PC-3 (cell line): Measurements from ENCODE around the gene GSK3B. TPM values are rescaled to one million over a fixed set of nuclear protein-coding genes. Genes with fewer than 3 reads are reported as not detected.
"Not testable (repeated sequence)": the region's sequence is repeated elsewhere in the genome, so short reads cannot be mapped to it uniquely, and the experiment has no call there.

Experiments
- ATAC-seq: fragments of 200-7000 bp; cut with Tn5 transposase; 2 replicates; pipeline ENCODE4 v1.9.1; 2020; ENCODE audit warnings: mild to moderate bottlenecking, moderate library complexity
- BruUV-seq: library from RNA; stranded (reverse); fragments of 400-500 nt; replicated peaks from 2 replicates; lab custom pipeline; 2021; lab: Mats Ljungman, UMichigan
- CTCF ChIA-PET: fragments of 300-600 bp; sonication (Branson Sonifier 250); formaldehyde crosslinking; loops from one replicate; lab custom pipeline; 2022; ENCODE audit warnings: antibody characterized with exemption; lab: Charles Lee
- POLR2A ChIA-PET: fragments of 300-600 bp; sonication (Branson Sonifier 250); formaldehyde crosslinking; loops from one replicate; lab custom pipeline; 2022; ENCODE audit warnings: antibody characterized with exemption; ENCODE audit not compliant: unreplicated experiment; lab: Charles Lee
- DNase-seq: peaks from one replicate; pipeline ENCODE4 v3.0.0-alpha.2; 2015
- H2AFZ ChIP-seq: fragments of 300-600 bp; sonication (generic); 2 replicates; pipeline ENCODE4 v1.6.0; 2016; ENCODE audit warnings: antibody characterized with exemption, low read length
- H3F3A ChIP-seq: fragments of 300-600 bp; sonication (generic); one replicate; pipeline ENCODE4 v1.6.0; 2017; ENCODE audit warnings: antibody characterized with exemption, low read length, control low read depth, mild to moderate bottlenecking; ENCODE audit not compliant: unreplicated experiment
- H3K27ac ChIP-seq: fragments of 300-600 bp; sonication (generic); 2 replicates; pipeline ENCODE4 v1.5.1; 2016; ENCODE audit warnings: mild to moderate bottlenecking, low read length
- H3K27me3 ChIP-seq: fragments of 300-600 bp; sonication (generic); 2 replicates; pipeline ENCODE4 v1.6.1; 2016; ENCODE audit warnings: low read length, mixed read lengths
- H3K36me3 ChIP-seq: fragments of 300-600 bp; sonication (generic); 2 replicates; pipeline ENCODE4 v1.6.1; 2016; ENCODE audit warnings: low read depth, mixed run types, low read length, mixed read lengths
- H3K4me1 ChIP-seq: fragments of 300-600 bp; sonication (generic); 2 replicates; pipeline ENCODE4 v1.5.1; 2016; ENCODE audit warnings: low read length; ENCODE audit not compliant: insufficient read depth
- H3K4me2 ChIP-seq: fragments of 300-600 bp; sonication (generic); 2 replicates; pipeline ENCODE4 v1.6.0; 2016; ENCODE audit warnings: low read length
- H3K4me3 ChIP-seq: fragments of 300-600 bp; sonication (generic); 2 replicates; pipeline ENCODE4 v1.5.1; 2016; ENCODE audit warnings: mild to moderate bottlenecking, low read length, mixed read lengths
- H3K79me2 ChIP-seq: fragments of 300-600 bp; sonication (generic); 2 replicates; pipeline ENCODE4 v1.6.1; 2017; ENCODE audit warnings: low read length, mixed read lengths
- H3K9ac ChIP-seq: fragments of 300-600 bp; sonication (generic); 2 replicates; pipeline ENCODE4 v1.6.0; 2016; ENCODE audit warnings: mild to moderate bottlenecking, low read length
- H3K9me2 ChIP-seq: fragments of 300-600 bp; sonication (generic); replicated peaks from 2 replicates; pipeline ENCODE4 v1.6.1; 2016; ENCODE audit warnings: mixed run types, low read length, mixed read lengths
- H3K9me3 ChIP-seq: fragments of 300-600 bp; sonication (generic); 2 replicates; pipeline ENCODE4 v1.6.1; 2016; ENCODE audit warnings: low read length, mixed read lengths
- H4K20me1 ChIP-seq: fragments of 300-600 bp; sonication (generic); 2 replicates; pipeline ENCODE4 v1.6.1; 2016; ENCODE audit warnings: low read length, mixed read lengths
- EZH2 ChIP-seq: fragments of 300-600 bp; sonication (generic); IDR thresholded peaks from one replicate; pipeline ENCODE4 v1.6.1; 2017; ENCODE audit warnings: antibody characterized with exemption, mild to moderate bottlenecking, low read length; ENCODE audit not compliant: unreplicated experiment
- EZH2phosphoT487 ChIP-seq: fragments of 300-600 bp; sonication (generic); IDR thresholded peaks from 2 replicates; pipeline ENCODE4 v1.6.1; 2018; ENCODE audit warnings: mild to moderate bottlenecking, antibody characterized with exemption, low read length, borderline replicate concordance
- intact Hi-C: fragments of 100-400 bp; cut with micrococcal nuclease; formaldehyde crosslinking; loops from 2 replicates; pipeline ENCODE4 v1.9.0; 2023
- total RNA-seq: library from RNA; depleted of rRNA; stranded (reverse); fragments of >200 nt; gene quantifications from 2 replicates; pipeline ENCODE4 v1.2.3, GENCODE V29; 2014
- TF ChIP-seq, protein P1 (sequence below): fragments of 300-600 bp; sonication (generic); conservative IDR thresholded peaks from 2 replicates; pipeline ENCODE4 v1.5.1; 2017; ENCODE audit warnings: antibody characterized with exemption, low read depth, mild to moderate bottlenecking, low read length

The GSK3B gene
- total RNA-seq, 1 experiment from 2014 or later, result 55.8 TPM

DNA sequence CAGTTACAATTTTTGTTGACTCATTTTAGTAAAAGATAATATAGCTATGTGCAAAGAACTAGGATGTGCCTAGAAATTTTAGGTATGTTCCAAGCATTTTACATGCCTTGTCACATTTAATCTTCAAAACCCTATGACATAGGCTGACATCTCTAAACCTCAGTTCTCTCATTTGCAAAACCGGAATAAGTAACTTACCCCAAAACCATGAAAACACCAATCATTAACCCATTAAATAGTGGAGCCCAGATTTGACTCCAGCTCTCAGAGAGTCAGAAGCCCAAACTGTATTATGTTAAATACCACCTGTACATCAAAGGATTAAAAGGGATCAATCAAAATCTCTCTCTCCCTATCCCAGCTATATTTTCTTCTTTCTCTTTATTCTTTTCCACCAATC, 36.6 kb downstream of the GSK3B start:
- Histone ChIP-seq H3F3A (no peaks in the 10 kb centered on the region), H3K4me2 (no peak overlapping the region), H3K9ac (no peak overlapping the region), H3K9me2 (no peaks in the 10 kb centered on the region), H3K9me3 (no peaks in the 10 kb centered on the region), H3K27ac (no peak overlapping the region), H3K36me3 (no peaks in the 10 kb centered on the region; the same call in 1 of the 2 replicates), H3K27me3 (no peaks in the 10 kb centered on the region), H3K4me1 (no peaks in the 10 kb centered on the region), H2AFZ (no peak overlapping the region), H3K79me2 (peaks cover 98% of the 10 kb centered on the region), H4K20me1 (peaks cover 28% of the 10 kb centered on the region), H3K4me3 (no peak overlapping the region)
- DNase-seq, result no peak
- intact Hi-C loops, result no loop called here
- CTCF ChIA-PET, result no interaction called here
- ATAC-seq, result no peak
- TF ChIP-seq EZH2 (no peak), EZH2phosphoT487 (no peak)
- TF ChIP-seq, protein P1, sequence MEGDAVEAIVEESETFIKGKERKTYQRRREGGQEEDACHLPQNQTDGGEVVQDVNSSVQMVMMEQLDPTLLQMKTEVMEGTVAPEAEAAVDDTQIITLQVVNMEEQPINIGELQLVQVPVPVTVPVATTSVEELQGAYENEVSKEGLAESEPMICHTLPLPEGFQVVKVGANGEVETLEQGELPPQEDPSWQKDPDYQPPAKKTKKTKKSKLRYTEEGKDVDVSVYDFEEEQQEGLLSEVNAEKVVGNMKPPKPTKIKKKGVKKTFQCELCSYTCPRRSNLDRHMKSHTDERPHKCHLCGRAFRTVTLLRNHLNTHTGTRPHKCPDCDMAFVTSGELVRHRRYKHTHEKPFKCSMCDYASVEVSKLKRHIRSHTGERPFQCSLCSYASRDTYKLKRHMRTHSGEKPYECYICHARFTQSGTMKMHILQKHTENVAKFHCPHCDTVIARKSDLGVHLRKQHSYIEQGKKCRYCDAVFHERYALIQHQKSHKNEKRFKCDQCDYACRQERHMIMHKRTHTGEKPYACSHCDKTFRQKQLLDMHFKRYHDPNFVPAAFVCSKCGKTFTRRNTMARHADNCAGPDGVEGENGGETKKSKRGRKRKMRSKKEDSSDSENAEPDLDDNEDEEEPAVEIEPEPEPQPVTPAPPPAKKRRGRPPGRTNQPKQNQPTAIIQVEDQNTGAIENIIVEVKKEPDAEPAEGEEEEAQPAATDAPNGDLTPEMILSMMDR, result no peak
- POLR2A ChIA-PET, result no interaction called here
- BruUV-seq, result no TSS peak

DNA sequence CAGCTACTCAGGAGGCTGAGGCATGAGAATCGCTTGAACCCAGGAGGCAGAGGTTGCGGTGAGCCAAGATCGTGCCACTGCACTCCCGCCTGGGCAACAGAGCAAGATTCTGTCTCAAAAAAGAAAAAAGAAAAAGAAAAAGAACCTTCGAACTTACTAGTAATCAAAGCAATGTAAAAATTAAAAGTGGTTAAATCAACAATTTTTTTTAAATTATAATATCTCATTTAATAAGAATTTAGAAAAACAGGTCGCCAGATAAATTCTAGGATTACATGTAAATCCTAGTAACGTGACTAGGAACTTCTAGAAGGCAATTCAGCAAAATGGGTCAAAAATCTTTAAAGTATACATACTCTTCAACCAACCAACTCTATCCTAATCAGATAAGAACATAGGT, 37.2 kb downstream of the GSK3B start:
- no peak for DNase-seq
- Histone ChIP-seq H3K4me1 (no peaks in the 10 kb centered on the region), H3K27ac (no peak overlapping the region), H3K27me3 (no peaks in the 10 kb centered on the region), H3K79me2 (peaks cover 98% of the 10 kb centered on the region), H4K20me1 (peaks cover 24% of the 10 kb centered on the region), H3K4me3 (no peak overlapping the region), H3K4me2 (no peak overlapping the region), H3F3A (no peaks in the 10 kb centered on the region), H3K9me2 (no peaks in the 10 kb centered on the region), H3K9me3 (no peaks in the 10 kb centered on the region), H2AFZ (no peak overlapping the region), H3K9ac (no peak overlapping the region), H3K36me3 (no peaks in the 10 kb centered on the region; the same call in 1 of the 2 replicates)
- no peak for ATAC-seq
- POLR2A ChIA-PET, result no interaction called here
- BruUV-seq, result no TSS peak
- CTCF ChIA-PET, result no interaction called here
- intact Hi-C loops, result no loop called here
- no peak for TF ChIP-seq EZH2
- no peak for TF ChIP-seq EZH2phosphoT487
- TF ChIP-seq, protein P1, result no peak

DNA sequence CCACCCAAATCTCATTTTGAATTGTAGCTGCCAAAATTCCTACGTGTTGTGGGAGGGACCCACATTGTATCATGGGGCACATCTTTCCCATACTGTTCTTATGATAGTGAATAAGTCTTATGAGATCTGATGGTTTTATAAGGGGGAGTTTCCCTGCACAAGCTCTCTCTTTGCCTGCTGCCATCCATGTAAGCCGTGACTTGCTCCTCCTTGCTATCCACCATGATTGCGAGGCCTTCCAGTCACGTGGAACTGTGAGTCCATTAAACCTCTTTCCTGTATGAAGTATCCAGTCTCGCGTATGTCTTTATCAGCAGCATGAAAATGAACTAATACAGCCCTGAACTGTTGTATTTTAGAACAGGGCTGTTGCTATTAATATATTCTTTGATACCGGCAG, 40.6 kb downstream of the GSK3B start:
- H3F3A ChIP-seq, CTCF ChIA-PET, H3K4me2 ChIP-seq, BruUV-seq, DNase-seq, H3K36me3 ChIP-seq, H3K4me1 ChIP-seq, H3K9me2 ChIP-seq, intact Hi-C loops, H3K9me3 ChIP-seq, H3K9ac ChIP-seq, H3K27ac ChIP-seq, POLR2A ChIA-PET, H3K27me3 ChIP-seq, H3K4me3 ChIP-seq, ATAC-seq, H2AFZ ChIP-seq: not testable (repeated sequence)
- H4K20me1 ChIP-seq, result peaks cover 17% of the 10 kb centered on the region; the same call in 1 of the 2 replicates
- H3K79me2 ChIP-seq, result peaks cover 98% of the 10 kb centered on the region
